Neural cell (in vitro differentiated cells): ENCODE measurements around the gene ZNF407. TPM values are rescaled to one million over a fixed set of nuclear protein-coding genes. Genes with fewer than 3 reads are reported as not detected.

Source experiments
- H2AFZ ChIP-seq: fragments of 200-600, 300-800 bp; sonication (generic), shearing (Covaris generic); 2 replicates; pipeline ENCODE4 v1.6.0; 2014; ENCODE audit warnings: low read depth, mild to moderate bottlenecking, antibody characterized with exemption, low read length, moderate library complexity
- H3F3A ChIP-seq: fragments of 200-600 bp; shearing (Covaris generic); 2 replicates; pipeline ENCODE4 v1.6.1; 2016; ENCODE audit warnings: mild to moderate bottlenecking, moderate library complexity, mixed read lengths, antibody characterized with exemption, low read length; ENCODE audit not compliant: insufficient read depth, poor library complexity, severe bottlenecking
- H3K27ac ChIP-seq: fragments of 200-600, 300-800 bp; sonication (generic), shearing (Covaris generic); 2 replicates; pipeline ENCODE4 v1.5.1; 2014; ENCODE audit warnings: mild to moderate bottlenecking, low read length, moderate library complexity
- H3K27me3 ChIP-seq: fragments of 300-800, 200-600 bp; sonication (generic), shearing (Covaris generic); 2 replicates; pipeline ENCODE4 v1.6.0; 2014; ENCODE audit warnings: mild to moderate bottlenecking, low read depth, low read length, moderate library complexity; ENCODE audit not compliant: insufficient read depth
- H3K36me3 ChIP-seq: fragments of 300-800, 200-600 bp; sonication (generic), shearing (Covaris generic); 2 replicates; pipeline ENCODE4 v1.5.1; 2014; ENCODE audit warnings: mild to moderate bottlenecking, antibody characterized with exemption, low read length, moderate library complexity; ENCODE audit not compliant: insufficient read depth
- H3K4me2 ChIP-seq: fragments of 300-800, 200-600 bp; sonication (generic), shearing (Covaris generic); 2 replicates; pipeline ENCODE4 v1.6.0; 2014; ENCODE audit warnings: mild to moderate bottlenecking, low read length
- H3K4me3 ChIP-seq: fragments of 300-800, 200-600 bp; sonication (generic), shearing (Covaris generic); 2 replicates; pipeline ENCODE4 v1.5.1; 2014; ENCODE audit warnings: mild to moderate bottlenecking, low read length, moderate library complexity
- H3K79me2 ChIP-seq: fragments of 200-600 bp; shearing (Covaris generic); replicated peaks from 2 replicates; pipeline ENCODE4 v1.6.0; 2014; ENCODE audit warnings: mild to moderate bottlenecking, low read length, moderate library complexity; ENCODE audit not compliant: insufficient read depth
- H3K9ac ChIP-seq: fragments of 300-800, 200-600 bp; sonication (generic), shearing (Covaris generic); 2 replicates; pipeline ENCODE4 v1.6.1; 2016; ENCODE audit warnings: mild to moderate bottlenecking, low read length, mixed read lengths
- H3K9me2 ChIP-seq: fragments of 200-600 bp; shearing (Covaris generic); 2 replicates; pipeline ENCODE4 v1.6.1; 2016; ENCODE audit warnings: mild to moderate bottlenecking, low read length, mixed read lengths; ENCODE audit not compliant: insufficient read depth
- H3K9me3 ChIP-seq: fragments of 200-600, 300-800 bp; sonication (generic), shearing (Covaris generic); 2 replicates; pipeline ENCODE4 v1.6.1; 2016; ENCODE audit warnings: mild to moderate bottlenecking, mixed run types, low read length, moderate library complexity, mixed read lengths
- H4K20me1 ChIP-seq: fragments of 200-600 bp; shearing (Covaris generic); 2 replicates; pipeline ENCODE4 v1.6.1; 2016; ENCODE audit warnings: mild to moderate bottlenecking, mixed run types; ENCODE audit not compliant: insufficient read depth
- EP300 ChIP-seq: fragments of 450-650 bp; conservative IDR thresholded peaks from 2 replicates; pipeline ENCODE4 v1.6.1; 2014; ENCODE audit warnings: antibody characterized with exemption, mild to moderate bottlenecking, moderate library complexity; ENCODE audit not compliant: poor library complexity, severe bottlenecking
- EZH2 ChIP-seq: fragments of 200-600, 300-800 bp; shearing (Covaris generic), sonication (generic); IDR thresholded peaks from 2 replicates; pipeline ENCODE4 v1.6.1; 2014; ENCODE audit warnings: antibody characterized with exemption, low read length, borderline replicate concordance, mild to moderate bottlenecking; ENCODE audit not compliant: insufficient read depth, poor library complexity, severe bottlenecking
- MXI1 ChIP-seq: fragments of 450-650 bp; conservative IDR thresholded peaks from 2 replicates; pipeline ENCODE4 v1.6.1; 2014; ENCODE audit warnings: antibody characterized with exemption, mild to moderate bottlenecking; ENCODE audit not compliant: poor library complexity, severe bottlenecking
- POLR2AphosphoS5 ChIP-seq: IDR thresholded peaks from 2 replicates; pipeline ENCODE4 v1.6.1; 2012
- RAD21 ChIP-seq: fragments of 450-650 bp; conservative IDR thresholded peaks from 2 replicates; pipeline ENCODE4 v1.6.1; 2014; ENCODE audit warnings: antibody characterized with exemption, mild to moderate bottlenecking, moderate library complexity
- SMC3 ChIP-seq: fragments of 450-650 bp; conservative IDR thresholded peaks from 2 replicates; pipeline ENCODE4 v1.6.1; 2014; ENCODE audit warnings: antibody characterized with exemption, mild to moderate bottlenecking, moderate library complexity; ENCODE audit not compliant: poor library complexity
- TAF1 ChIP-seq: IDR thresholded peaks from 2 replicates; pipeline ENCODE4 v1.6.1; 2012; ENCODE audit warnings: low read depth
- polyA plus RNA-seq: library from polyadenylated mRNA; depleted of rRNA; stranded (reverse); fragments of >200 nt; gene quantifications from 2 replicates; pipeline ENCODE4 v1.2.3, GENCODE V29; 2014
- TF ChIP-seq, protein P1 (sequence below): fragments of 450-650 bp; IDR thresholded peaks from 2 replicates; pipeline ENCODE4 v1.5.1; 2014; ENCODE audit warnings: antibody characterized with exemption, mild to moderate bottlenecking, moderate library complexity; ENCODE audit not compliant: poor library complexity, severe bottlenecking
- TF ChIP-seq, protein P2 (sequence below): IDR thresholded peaks from 2 replicates; pipeline ENCODE4 v1.6.1; 2012; ENCODE audit warnings: borderline replicate concordance

Gene ZNF407
- polyA plus RNA-seq, 1 donor from 2014 or later = 2.9 TPM

GRCh38 chr18:74654638-74655037 is 57.0 kb downstream of the ZNF407 start:
- Histone ChIP-seq H3K9me2 (no peaks in the 10 kb centered on the region), H3K36me3 (no peaks in the 10 kb centered on the region), H3F3A (no peaks in the 10 kb centered on the region), H3K9ac (no peak overlapping the region), H3K9me3 (no peaks in the 10 kb centered on the region), H3K27ac (no peak overlapping the region), H3K4me2 (no peak overlapping the region), H2AFZ (no peak overlapping the region), H4K20me1 (no peaks in the 10 kb centered on the region), H3K4me3 (no peak overlapping the region), H3K79me2 (no peaks in the 10 kb centered on the region), H3K27me3 (peaks cover 6% of the 10 kb centered on the region)
- TF ChIP-seq, protein P1, sequence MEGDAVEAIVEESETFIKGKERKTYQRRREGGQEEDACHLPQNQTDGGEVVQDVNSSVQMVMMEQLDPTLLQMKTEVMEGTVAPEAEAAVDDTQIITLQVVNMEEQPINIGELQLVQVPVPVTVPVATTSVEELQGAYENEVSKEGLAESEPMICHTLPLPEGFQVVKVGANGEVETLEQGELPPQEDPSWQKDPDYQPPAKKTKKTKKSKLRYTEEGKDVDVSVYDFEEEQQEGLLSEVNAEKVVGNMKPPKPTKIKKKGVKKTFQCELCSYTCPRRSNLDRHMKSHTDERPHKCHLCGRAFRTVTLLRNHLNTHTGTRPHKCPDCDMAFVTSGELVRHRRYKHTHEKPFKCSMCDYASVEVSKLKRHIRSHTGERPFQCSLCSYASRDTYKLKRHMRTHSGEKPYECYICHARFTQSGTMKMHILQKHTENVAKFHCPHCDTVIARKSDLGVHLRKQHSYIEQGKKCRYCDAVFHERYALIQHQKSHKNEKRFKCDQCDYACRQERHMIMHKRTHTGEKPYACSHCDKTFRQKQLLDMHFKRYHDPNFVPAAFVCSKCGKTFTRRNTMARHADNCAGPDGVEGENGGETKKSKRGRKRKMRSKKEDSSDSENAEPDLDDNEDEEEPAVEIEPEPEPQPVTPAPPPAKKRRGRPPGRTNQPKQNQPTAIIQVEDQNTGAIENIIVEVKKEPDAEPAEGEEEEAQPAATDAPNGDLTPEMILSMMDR = peak; percentile 70
- no peak for TF ChIP-seq POLR2AphosphoS5
- TF ChIP-seq SMC3 = peak; percentile 78
- peak; percentile 81 for TF ChIP-seq RAD21
- no peak for TF ChIP-seq TAF1
- TF ChIP-seq, protein P2, sequence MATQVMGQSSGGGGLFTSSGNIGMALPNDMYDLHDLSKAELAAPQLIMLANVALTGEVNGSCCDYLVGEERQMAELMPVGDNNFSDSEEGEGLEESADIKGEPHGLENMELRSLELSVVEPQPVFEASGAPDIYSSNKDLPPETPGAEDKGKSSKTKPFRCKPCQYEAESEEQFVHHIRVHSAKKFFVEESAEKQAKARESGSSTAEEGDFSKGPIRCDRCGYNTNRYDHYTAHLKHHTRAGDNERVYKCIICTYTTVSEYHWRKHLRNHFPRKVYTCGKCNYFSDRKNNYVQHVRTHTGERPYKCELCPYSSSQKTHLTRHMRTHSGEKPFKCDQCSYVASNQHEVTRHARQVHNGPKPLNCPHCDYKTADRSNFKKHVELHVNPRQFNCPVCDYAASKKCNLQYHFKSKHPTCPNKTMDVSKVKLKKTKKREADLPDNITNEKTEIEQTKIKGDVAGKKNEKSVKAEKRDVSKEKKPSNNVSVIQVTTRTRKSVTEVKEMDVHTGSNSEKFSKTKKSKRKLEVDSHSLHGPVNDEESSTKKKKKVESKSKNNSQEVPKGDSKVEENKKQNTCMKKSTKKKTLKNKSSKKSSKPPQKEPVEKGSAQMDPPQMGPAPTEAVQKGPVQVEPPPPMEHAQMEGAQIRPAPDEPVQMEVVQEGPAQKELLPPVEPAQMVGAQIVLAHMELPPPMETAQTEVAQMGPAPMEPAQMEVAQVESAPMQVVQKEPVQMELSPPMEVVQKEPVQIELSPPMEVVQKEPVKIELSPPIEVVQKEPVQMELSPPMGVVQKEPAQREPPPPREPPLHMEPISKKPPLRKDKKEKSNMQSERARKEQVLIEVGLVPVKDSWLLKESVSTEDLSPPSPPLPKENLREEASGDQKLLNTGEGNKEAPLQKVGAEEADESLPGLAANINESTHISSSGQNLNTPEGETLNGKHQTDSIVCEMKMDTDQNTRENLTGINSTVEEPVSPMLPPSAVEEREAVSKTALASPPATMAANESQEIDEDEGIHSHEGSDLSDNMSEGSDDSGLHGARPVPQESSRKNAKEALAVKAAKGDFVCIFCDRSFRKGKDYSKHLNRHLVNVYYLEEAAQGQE = no peak
- no peak for TF ChIP-seq MXI1
- no peak for TF ChIP-seq EP300
- TF ChIP-seq EZH2 = no peak

DNA sequence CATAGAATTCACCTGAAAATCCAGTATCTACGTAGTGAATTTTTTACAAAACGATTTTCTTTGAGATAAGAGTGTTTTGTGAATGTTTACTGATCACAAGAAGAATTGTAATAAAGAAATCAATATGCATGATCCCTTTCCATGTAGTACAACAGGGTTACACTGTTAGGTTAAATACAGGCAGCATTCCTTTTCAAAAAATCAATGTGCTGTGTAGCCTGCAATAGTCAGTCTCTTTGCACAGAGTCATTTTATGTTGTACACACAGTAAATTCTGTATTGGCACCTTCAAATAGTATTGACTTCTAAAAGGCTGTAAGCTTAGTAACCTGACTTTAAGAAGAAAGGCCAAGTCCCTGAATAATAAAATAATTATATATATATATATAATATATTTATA is 63.3 kb downstream of the ZNF407 start:
- no peaks in the 10 kb centered on the region for H3F3A ChIP-seq

More for the DNA sequence above, 63.3 kb downstream of the ZNF407 start:
- Histone ChIP-seq H4K20me1 (no peaks in the 10 kb centered on the region), H3K36me3 (no peaks in the 10 kb centered on the region), H3K79me2 (no peaks in the 10 kb centered on the region), H2AFZ (no peak overlapping the region), H3K4me2 (no peak overlapping the region), H3K27ac (no peak overlapping the region), H3K4me3 (no peak overlapping the region), H3K9ac (no peak overlapping the region), H3K9me3 (no peaks in the 10 kb centered on the region), H3K27me3 (peaks cover 36% of the 10 kb centered on the region), H3K9me2 (no peaks in the 10 kb centered on the region)
- TF ChIP-seq POLR2AphosphoS5 = no peak
- no peak for TF ChIP-seq SMC3
- TF ChIP-seq MXI1 = no peak
- TF ChIP-seq RAD21 = no peak
- TF ChIP-seq TAF1 = no peak
- TF ChIP-seq, protein P2 = no peak
- TF ChIP-seq, protein P1 = no peak
- TF ChIP-seq EZH2 = no peak
- no peak for TF ChIP-seq EP300
